Measurements from ENCODE around the gene SUMO4.

GRCh38 chr6:149360536-149360935, 39.5 kb upstream of the SUMO4 start:
- TF ChIP-seq CTCF (IDR thresholded peaks at IDR 0.05; ENCODE audit: low read depth, low read length, missing input control), result no peak
- no peak for TF ChIP-seq TAF1 (conservative IDR thresholded peaks at IDR 0.05)
- no peak for TF ChIP-seq YY1 (IDR thresholded peaks at IDR 0.05)
- TF ChIP-seq GABPA (IDR thresholded peaks at IDR 0.05 in 1 of 2, conservative IDR thresholded peaks at IDR 0.05 in 1 of 2), result no peak
- TF ChIP-seq, protein P1, sequence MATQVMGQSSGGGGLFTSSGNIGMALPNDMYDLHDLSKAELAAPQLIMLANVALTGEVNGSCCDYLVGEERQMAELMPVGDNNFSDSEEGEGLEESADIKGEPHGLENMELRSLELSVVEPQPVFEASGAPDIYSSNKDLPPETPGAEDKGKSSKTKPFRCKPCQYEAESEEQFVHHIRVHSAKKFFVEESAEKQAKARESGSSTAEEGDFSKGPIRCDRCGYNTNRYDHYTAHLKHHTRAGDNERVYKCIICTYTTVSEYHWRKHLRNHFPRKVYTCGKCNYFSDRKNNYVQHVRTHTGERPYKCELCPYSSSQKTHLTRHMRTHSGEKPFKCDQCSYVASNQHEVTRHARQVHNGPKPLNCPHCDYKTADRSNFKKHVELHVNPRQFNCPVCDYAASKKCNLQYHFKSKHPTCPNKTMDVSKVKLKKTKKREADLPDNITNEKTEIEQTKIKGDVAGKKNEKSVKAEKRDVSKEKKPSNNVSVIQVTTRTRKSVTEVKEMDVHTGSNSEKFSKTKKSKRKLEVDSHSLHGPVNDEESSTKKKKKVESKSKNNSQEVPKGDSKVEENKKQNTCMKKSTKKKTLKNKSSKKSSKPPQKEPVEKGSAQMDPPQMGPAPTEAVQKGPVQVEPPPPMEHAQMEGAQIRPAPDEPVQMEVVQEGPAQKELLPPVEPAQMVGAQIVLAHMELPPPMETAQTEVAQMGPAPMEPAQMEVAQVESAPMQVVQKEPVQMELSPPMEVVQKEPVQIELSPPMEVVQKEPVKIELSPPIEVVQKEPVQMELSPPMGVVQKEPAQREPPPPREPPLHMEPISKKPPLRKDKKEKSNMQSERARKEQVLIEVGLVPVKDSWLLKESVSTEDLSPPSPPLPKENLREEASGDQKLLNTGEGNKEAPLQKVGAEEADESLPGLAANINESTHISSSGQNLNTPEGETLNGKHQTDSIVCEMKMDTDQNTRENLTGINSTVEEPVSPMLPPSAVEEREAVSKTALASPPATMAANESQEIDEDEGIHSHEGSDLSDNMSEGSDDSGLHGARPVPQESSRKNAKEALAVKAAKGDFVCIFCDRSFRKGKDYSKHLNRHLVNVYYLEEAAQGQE (IDR thresholded peaks at IDR 0.05), result no peak
- TF ChIP-seq, protein P2, sequence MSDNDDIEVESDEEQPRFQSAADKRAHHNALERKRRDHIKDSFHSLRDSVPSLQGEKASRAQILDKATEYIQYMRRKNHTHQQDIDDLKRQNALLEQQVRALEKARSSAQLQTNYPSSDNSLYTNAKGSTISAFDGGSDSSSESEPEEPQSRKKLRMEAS (IDR thresholded peaks at IDR 0.05), result no peak
- no peak for TF ChIP-seq EGR1 (IDR thresholded peaks at IDR 0.05; ENCODE audit: low read depth in 2 of 2)
- TF ChIP-seq HNF4G (IDR thresholded peaks at IDR 0.05), result no peak
- no peak for TF ChIP-seq RAD21 (IDR thresholded peaks at IDR 0.05)
- TF ChIP-seq, protein P3, sequence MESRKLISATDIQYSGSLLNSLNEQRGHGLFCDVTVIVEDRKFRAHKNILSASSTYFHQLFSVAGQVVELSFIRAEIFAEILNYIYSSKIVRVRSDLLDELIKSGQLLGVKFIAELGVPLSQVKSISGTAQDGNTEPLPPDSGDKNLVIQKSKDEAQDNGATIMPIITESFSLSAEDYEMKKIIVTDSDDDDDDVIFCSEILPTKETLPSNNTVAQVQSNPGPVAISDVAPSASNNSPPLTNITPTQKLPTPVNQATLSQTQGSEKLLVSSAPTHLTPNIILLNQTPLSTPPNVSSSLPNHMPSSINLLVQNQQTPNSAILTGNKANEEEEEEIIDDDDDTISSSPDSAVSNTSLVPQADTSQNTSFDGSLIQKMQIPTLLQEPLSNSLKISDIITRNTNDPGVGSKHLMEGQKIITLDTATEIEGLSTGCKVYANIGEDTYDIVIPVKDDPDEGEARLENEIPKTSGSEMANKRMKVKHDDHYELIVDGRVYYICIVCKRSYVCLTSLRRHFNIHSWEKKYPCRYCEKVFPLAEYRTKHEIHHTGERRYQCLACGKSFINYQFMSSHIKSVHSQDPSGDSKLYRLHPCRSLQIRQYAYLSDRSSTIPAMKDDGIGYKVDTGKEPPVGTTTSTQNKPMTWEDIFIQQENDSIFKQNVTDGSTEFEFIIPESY (IDR thresholded peaks at IDR 0.05), result no peak
- TF ChIP-seq SP1 (IDR thresholded peaks at IDR 0.05), result no peak
